Transverse colon (tissue), 4 donors: Measurements from ENCODE around the gene COL13A1.

ENCODE experiments used
- EP300 ChIP-seq: sonication (generic); formaldehyde crosslinking; IDR thresholded peaks from one replicate; pipeline ENCODE4 v1.6.1; 2017; ENCODE audit warnings: antibody characterized with exemption, low read depth
- POLR2AphosphoS5 ChIP-seq, 3 donors: sonication (generic); formaldehyde crosslinking; IDR thresholded peaks; one replicate each; pipeline ENCODE4 v1.6.1; 2016; ENCODE audit warnings: antibody characterized with exemption in 3 of 3
- TF ChIP-seq, protein P1 (sequence below), 5 experiments: fragments of 200-600 bp in 3 of 5; fragments of 450-650 bp in 2 of 5; sonication (generic) in 3 of 5; IDR thresholded peaks; 1 replicate in 2 of 5; 2 replicates in 3 of 5; pipeline ENCODE4 v1.5.1; 2016 to 2017; ENCODE audit warnings: antibody characterized with exemption in 5 of 5, inconsistent platforms in 3 of 5, mild to moderate bottlenecking in 2 of 5, moderate library complexity in 1 of 5

DNA sequence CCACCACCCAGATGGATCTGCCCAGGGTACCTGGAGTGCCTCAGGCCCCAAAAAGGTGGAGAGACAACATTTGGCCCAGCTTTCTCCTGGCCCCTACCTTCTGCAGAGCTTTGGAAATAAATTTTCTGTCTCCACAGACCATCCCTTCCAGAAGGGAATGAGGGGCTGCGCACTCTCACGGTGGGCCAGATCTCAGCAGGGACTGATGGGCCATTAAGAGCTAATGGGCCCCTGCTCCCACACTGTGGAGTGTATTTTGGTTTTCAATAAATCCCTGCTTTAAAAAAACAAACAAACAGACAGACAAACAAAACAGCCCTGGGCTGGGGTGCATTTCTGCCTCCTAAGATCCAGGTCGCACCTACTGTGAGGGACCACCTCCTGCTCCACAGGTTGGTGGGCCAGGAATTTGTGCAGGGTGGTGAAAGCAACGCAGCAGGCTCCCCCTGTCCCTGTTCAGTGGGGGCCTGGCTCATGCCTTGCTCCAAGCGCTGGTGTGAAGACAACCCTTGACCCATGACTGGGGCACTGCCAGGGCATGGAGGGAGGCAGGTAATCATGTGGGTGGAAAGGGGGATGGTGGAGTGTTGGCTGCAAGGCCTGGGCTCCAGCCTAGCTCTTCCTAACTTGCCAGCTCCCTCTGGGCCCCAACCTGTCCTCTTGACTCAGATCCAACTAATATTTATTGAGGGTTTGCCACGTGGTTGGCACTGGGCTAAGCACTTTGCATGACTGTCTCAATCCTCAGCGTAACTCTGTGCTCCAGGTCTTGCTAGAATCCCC lies 88.5 kb downstream of the COL13A1 start:
- TF ChIP-seq, protein P1, sequence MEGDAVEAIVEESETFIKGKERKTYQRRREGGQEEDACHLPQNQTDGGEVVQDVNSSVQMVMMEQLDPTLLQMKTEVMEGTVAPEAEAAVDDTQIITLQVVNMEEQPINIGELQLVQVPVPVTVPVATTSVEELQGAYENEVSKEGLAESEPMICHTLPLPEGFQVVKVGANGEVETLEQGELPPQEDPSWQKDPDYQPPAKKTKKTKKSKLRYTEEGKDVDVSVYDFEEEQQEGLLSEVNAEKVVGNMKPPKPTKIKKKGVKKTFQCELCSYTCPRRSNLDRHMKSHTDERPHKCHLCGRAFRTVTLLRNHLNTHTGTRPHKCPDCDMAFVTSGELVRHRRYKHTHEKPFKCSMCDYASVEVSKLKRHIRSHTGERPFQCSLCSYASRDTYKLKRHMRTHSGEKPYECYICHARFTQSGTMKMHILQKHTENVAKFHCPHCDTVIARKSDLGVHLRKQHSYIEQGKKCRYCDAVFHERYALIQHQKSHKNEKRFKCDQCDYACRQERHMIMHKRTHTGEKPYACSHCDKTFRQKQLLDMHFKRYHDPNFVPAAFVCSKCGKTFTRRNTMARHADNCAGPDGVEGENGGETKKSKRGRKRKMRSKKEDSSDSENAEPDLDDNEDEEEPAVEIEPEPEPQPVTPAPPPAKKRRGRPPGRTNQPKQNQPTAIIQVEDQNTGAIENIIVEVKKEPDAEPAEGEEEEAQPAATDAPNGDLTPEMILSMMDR (IDR thresholded peaks at IDR 0.05) = no peak
- no peak for TF ChIP-seq EP300
- TF ChIP-seq POLR2AphosphoS5 (IDR thresholded peaks at IDR 0.05) = no peak
